Erythroblast (primary cell): ENCODE measurements around the gene ZNF383.

Experiments
- GATA1 ChIP-seq: IDR thresholded peaks from 2 replicates; pipeline ENCODE4 v1.6.1; 2011; ENCODE audit warnings: low read depth, mild to moderate bottlenecking, control low read depth, low read length, moderate library complexity
- POLR2A ChIP-seq: IDR thresholded peaks from 2 replicates; pipeline ENCODE4 v1.6.1; 2011; ENCODE audit warnings: mild to moderate bottlenecking, low read length

DNA sequence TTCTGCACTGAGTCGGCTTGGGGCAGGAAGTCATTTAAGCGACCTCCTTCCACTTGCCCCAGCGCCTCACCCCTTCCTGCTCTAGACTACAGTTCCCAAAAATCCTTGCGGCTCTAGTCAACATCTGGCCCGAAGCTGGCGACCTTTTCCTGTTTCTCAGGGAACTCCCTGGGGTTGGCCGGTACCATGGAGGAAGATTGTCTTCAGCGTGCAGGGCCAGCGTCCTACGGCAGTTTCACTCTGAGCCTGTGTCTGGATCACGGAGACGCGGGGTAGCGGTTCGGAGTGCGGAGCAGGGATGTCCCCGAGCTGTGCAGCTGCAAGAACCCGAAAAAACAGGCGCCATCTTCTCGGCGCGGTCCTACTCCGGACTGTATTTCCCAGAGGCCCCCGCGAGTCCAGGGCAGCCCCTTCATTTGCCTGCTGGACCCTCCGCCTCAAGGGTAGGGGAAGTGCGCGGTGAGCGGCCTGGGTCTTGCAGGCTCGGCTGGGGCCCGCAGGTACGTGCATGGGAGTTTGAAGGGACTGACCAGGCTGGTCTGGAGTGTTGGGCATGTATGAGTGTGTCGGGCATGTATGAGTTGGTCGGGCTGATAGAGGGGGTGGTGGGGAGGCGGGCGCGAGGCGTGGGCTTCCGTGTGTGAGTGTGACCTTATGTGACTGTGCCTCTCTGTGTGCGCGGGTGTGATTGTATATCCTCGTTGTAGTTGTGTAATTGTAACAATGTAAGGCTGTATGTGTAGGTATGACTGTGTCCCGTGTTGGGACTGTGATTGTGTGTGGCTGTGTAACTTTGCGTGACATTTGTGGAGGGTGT lies at the start of gene ZNF383:
- TF ChIP-seq POLR2A, result peak; percentile 90
- TF ChIP-seq GATA1, result no peak
